GM23338 (cell line): Measurements from ENCODE around the gene PKP3. TPM values are rescaled to one million over a fixed set of nuclear protein-coding genes. Genes with fewer than 3 reads are reported as not detected.

Experiments
- ATAC-seq: fragments of 200-7000 bp; cut with Tn5 transposase; 3 replicates; pipeline ENCODE4 v1.9.1; 2020
- DNase-seq: peaks from one replicate; pipeline ENCODE4 v3.0.0-alpha.2; 2015; ENCODE audit warnings: low spot score
- H2AFZ ChIP-seq: fragments of 200-600 bp; sonication (generic); 2 replicates; pipeline ENCODE4 v1.8.0; 2016; ENCODE audit warnings: antibody characterized with exemption, mild to moderate bottlenecking, moderate library complexity
- H3F3A ChIP-seq: fragments of 200-600 bp; sonication (generic); replicated peaks from 2 replicates; pipeline ENCODE4 v1.8.0; 2017; ENCODE audit warnings: antibody characterized with exemption, mixed run types, low read depth
- H3K27ac ChIP-seq: fragments of 200-600 bp; sonication (generic); 2 replicates; pipeline ENCODE4 v1.6.1; 2016; ENCODE audit warnings: low read depth
- H3K27me3 ChIP-seq: fragments of 200-600 bp; sonication (generic); 2 replicates; pipeline ENCODE4 v1.8.0; 2016; ENCODE audit warnings: mild to moderate bottlenecking, mixed run types, moderate library complexity; ENCODE audit not compliant: insufficient read depth
- H3K36me3 ChIP-seq: fragments of 200-600 bp; sonication (generic); 2 replicates; pipeline ENCODE4 v1.8.0; 2016; ENCODE audit warnings: mild to moderate bottlenecking; ENCODE audit not compliant: insufficient read depth
- H3K4me1 ChIP-seq: fragments of 200-600 bp; sonication (generic); 2 replicates; pipeline ENCODE4 v1.8.0; 2016; ENCODE audit warnings: mild to moderate bottlenecking, moderate library complexity; ENCODE audit not compliant: insufficient read depth
- H3K4me2 ChIP-seq: fragments of 200-600 bp; sonication (generic); 2 replicates; pipeline ENCODE4 v1.7.1; 2017; ENCODE audit warnings: mixed run types
- H3K4me3 ChIP-seq: fragments of 200-600 bp; sonication (generic); 2 replicates; pipeline ENCODE4 v1.6.1; 2016; ENCODE audit warnings: mixed run types
- H3K79me2 ChIP-seq: fragments of 200-600 bp; sonication (generic); replicated peaks from 2 replicates; pipeline ENCODE4 v1.8.0; 2017; ENCODE audit warnings: mild to moderate bottlenecking; ENCODE audit not compliant: insufficient read depth
- H3K9me2 ChIP-seq: fragments of 200-600 bp; sonication (generic); 2 replicates; pipeline ENCODE4 v1.8.0; 2017; ENCODE audit not compliant: insufficient read depth
- H4K20me1 ChIP-seq: fragments of 200-600 bp; sonication (generic); replicated peaks from 2 replicates; pipeline ENCODE4 v1.8.0; 2017; ENCODE audit warnings: mild to moderate bottlenecking; ENCODE audit not compliant: insufficient read depth
- H3K27ac Mint-ChIP-seq: 2 replicates; pipeline ENCODE4 v1.8.0; 2020; ENCODE audit warnings: inconsistent platforms, mild to moderate bottlenecking, moderate library complexity, mixed read lengths
- H3K27me3 Mint-ChIP-seq: 3 replicates; pipeline ENCODE4 v1.8.0; 2022; ENCODE audit warnings: low read depth, mild to moderate bottlenecking, moderate library complexity, mixed read lengths, inconsistent platforms; ENCODE audit not compliant: insufficient read depth, poor library complexity
- H3K36me3 Mint-ChIP-seq: 3 replicates; pipeline ENCODE4 v1.8.0; 2021; ENCODE audit warnings: low read depth, mild to moderate bottlenecking, inconsistent platforms, moderate library complexity, mixed read lengths
- H3K4me1 Mint-ChIP-seq: 3 replicates; pipeline ENCODE4 v1.8.0; 2020; ENCODE audit warnings: mild to moderate bottlenecking, inconsistent platforms, mixed read lengths
- H3K4me3 Mint-ChIP-seq: 3 replicates; pipeline ENCODE4 v1.8.0; 2021; ENCODE audit warnings: moderate library complexity, mild to moderate bottlenecking, inconsistent platforms, mixed read lengths
- H3K9me3 Mint-ChIP-seq: 3 replicates; pipeline ENCODE4 v1.8.0; 2020; ENCODE audit warnings: moderate library complexity, mild to moderate bottlenecking, inconsistent platforms, mixed read lengths
- CREB1 ChIP-seq: fragments of 250-450 bp; sonication (Bioruptor Pico); IDR thresholded peaks from 2 replicates; pipeline ENCODE4 v1.5.0; 2020; ENCODE audit warnings: low read depth, mild to moderate bottlenecking, moderate library complexity
- CTCF ChIP-seq, 2 experiments: fragments of 200-600 bp in 1 of 2; sonication (generic) in 1 of 2; conservative IDR thresholded peaks; 2 replicates each; pipeline versions ENCODE4 v1.5.1 to v1.6.1; 2016 to 2017; ENCODE audit warnings: antibody characterized with exemption in 2 of 2, low read depth in 2 of 2, mild to moderate bottlenecking in 2 of 2, moderate library complexity in 1 of 2
- ETS1 ChIP-seq: IDR thresholded peaks from 2 replicates; pipeline ENCODE4 v1.6.1; 2016; ENCODE audit warnings: antibody characterized with exemption
- EZH2 ChIP-seq: fragments of 200-600 bp; sonication (generic); IDR thresholded peaks from one replicate; pipeline ENCODE4 v1.8.0; 2017; ENCODE audit warnings: antibody characterized with exemption, mild to moderate bottlenecking, low read depth; ENCODE audit not compliant: unreplicated experiment
- POLR2AphosphoS5 ChIP-seq: IDR thresholded peaks from 2 replicates; pipeline ENCODE4 v1.6.1; 2016; ENCODE audit warnings: antibody characterized with exemption, low read depth
- REST ChIP-seq: IDR thresholded peaks from one replicate; pipeline ENCODE4 v1.6.1; 2018; ENCODE audit warnings: antibody characterized with exemption; ENCODE audit not compliant: unreplicated experiment
- STAT1 ChIP-seq: IDR thresholded peaks from one replicate; pipeline ENCODE4 v1.6.1; 2016; ENCODE audit warnings: antibody characterized with exemption; ENCODE audit not compliant: unreplicated experiment
- ZNF114 ChIP-seq: fragments of 250-450 bp; sonication (Bioruptor Pico); IDR thresholded peaks from 2 replicates; pipeline ENCODE4 v1.5.0; 2020; ENCODE audit warnings: mild to moderate bottlenecking, moderate library complexity
- polyA plus RNA-seq: library from polyadenylated mRNA; unstranded; fragments of >200 nt; fragmentation: Nextera tagmentation; extraction: Ambion mirVana; gene quantifications from 2 replicates; pipeline ENCODE4 v1.2.1, GENCODE V29; 2016
- total RNA-seq: library from RNA; depleted of rRNA; stranded (reverse); fragments of >200 nt; shearing (Covaris generic); gene quantifications from 2 replicates; pipeline ENCODE4 v1.2.3, GENCODE V29; 2014

Gene PKP3
- total and polyA plus RNA-seq, 2 experiments from 2014 or later, result 7.2 to 23.0 TPM

GRCh38 chr11:447923-448731 is 54.1 kb downstream of the PKP3 start:
- peak; percentile 86 for TF ChIP-seq POLR2AphosphoS5
- peak; percentile 54 for TF ChIP-seq CREB1 (CRISPR knock-in tag)
- TF ChIP-seq CTCF (conservative IDR thresholded peaks at IDR 0.05; ENCODE audit: low read depth in 2 of 2), result peak; percentile 71 to 83
- no peak for TF ChIP-seq ZNF114 (CRISPR knock-in tag)
- TF ChIP-seq STAT1, result no peak
- TF ChIP-seq EZH2, result no peak
- no peaks in the 10 kb centered on the region for H3K27me3 ChIP-seq
- peaks cover 21% of the 10 kb centered on the region for H3F3A ChIP-seq
- H3K36me3 ChIP-seq, result no peaks in the 10 kb centered on the region; the same call in 1 of the 2 replicates
- Mint-ChIP-seq H3K36me3 (peaks cover 11% of the 10 kb centered on the region), H3K27me3 (peaks cover 25% of the 10 kb centered on the region), H3K27ac (peak overlapping the region; percentile 95), H3K9me3 (no peaks in the 10 kb centered on the region), H3K4me1 (peaks cover 17% of the 10 kb centered on the region), H3K4me3 (peak overlapping the region; percentile 86)
- H3K9me2 ChIP-seq, result no peaks in the 10 kb centered on the region
- H3K79me2 ChIP-seq, result peaks cover 28% of the 10 kb centered on the region
- peaks cover 21% of the 10 kb centered on the region for H3K4me1 ChIP-seq
- H4K20me1 ChIP-seq, result peaks cover 11% of the 10 kb centered on the region
- H3K4me2 ChIP-seq, result peak overlapping the region; percentile 88
- DNase-seq (peak; percentile 98), ATAC-seq (peak; percentile 39)
- H2AFZ ChIP-seq, result peak overlapping the region; percentile 96
- H3K27ac ChIP-seq, result peak overlapping the region; percentile 92
- peak overlapping the region; percentile 90 for H3K4me3 ChIP-seq

- Mint-ChIP-seq H3K4me3 (peak within 1 kb of the TSS; percentile 96), H3K27ac (peak within 1 kb of the TSS; percentile 95), H3K27me3 (peaks cover 24% of the 10 kb centered on the region), H3K36me3 (peaks cover 31% of the 10 kb centered on the region), H3K4me1 (peaks cover 20% of the 10 kb centered on the region), H3K9me3 (no peaks in the 10 kb centered on the region)
- Histone ChIP-seq H2AFZ (peak within 1 kb of the TSS; percentile 97), H3K27me3 (no peaks in the 10 kb centered on the region), H3K4me3 (peak within 1 kb of the TSS; percentile 90), H3K36me3 (no peaks in the 10 kb centered on the region; the same call in 1 of the 2 replicates), H3K4me2 (peak within 1 kb of the TSS; percentile 94), H3K4me1 (peaks cover 22% of the 10 kb centered on the region), H3K79me2 (peaks cover 48% of the 10 kb centered on the region), H3K9me2 (no peaks in the 10 kb centered on the region), H3F3A (peaks cover 22% of the 10 kb centered on the region), H3K27ac (peak within 1 kb of the TSS; percentile 95), H4K20me1 (peaks cover 15% of the 10 kb centered on the region)
- peak; percentile 99 for DNase-seq
- TF ChIP-seq REST, result no peak
- TF ChIP-seq CREB1 (CRISPR knock-in tag), result peak; percentile 87
- peak; percentile 78 for TF ChIP-seq POLR2AphosphoS5
- no peak; a peak in 1 of 4 replicates for TF ChIP-seq CTCF (conservative IDR thresholded peaks at IDR 0.05; ENCODE audit: low read depth in 2 of 2)
- peak; percentile 99 for TF ChIP-seq ETS1
- ATAC-seq, result peak; percentile 83
Observed at GRCh38 chr11:449889-450808, 56.1 kb downstream of the PKP3 start, which contains the start of gene PTDSS2. Gene PTDSS2 (plus strand): TSS chr11:450279. CDS start chr11:450456, 177 bp downstream.
